ENCODE results near the gene RUVBL2.

RUVBL2 gene

GRCh38 chr19:48991873-48992580 lies 1.7 kb upstream of the RUVBL2 start:
- H3K27ac ChIP-seq = peak overlapping the region; percentile 91
- DNase-seq (ENCODE audit: low spot score) = peak; percentile 82
- ChIA-PET CTCF (interaction anchor here (0.5 to 1.9 kb wide), 4 partner anchors 12 to 452 kb away, joined by 3 to 11 read pairs (median 4); no protein-coding TSS in a partner anchor), POLR2A (ENCODE audit: low non-redundant PET) (interaction anchor here (1.0 to 1.1 kb wide), 2 partner anchors 14 to 26 kb away, joined by 3 read pairs; no protein-coding TSS in a partner anchor)
- no peak for TF ChIP-seq CTCF (conservative IDR thresholded peaks at IDR 0.05; ENCODE audit: low read depth)

GRCh38 chr19:48992581-48993174 lies 1.0 kb upstream of the RUVBL2 start:
- POLR2A ChIA-PET (ENCODE audit: low non-redundant PET) = interaction anchor here (0.5 to 1.5 kb wide), 5 partner anchors 12 to 120 kb away, joined by 3 to 9 read pairs (median 3); partner anchors contain the start of gene NTF4

GRCh38 chr19:48994035-48994386 lies 324 bp downstream of the RUVBL2 start:
- POLR2A ChIA-PET (ENCODE audit: low non-redundant PET) = interaction anchor here (0.6 to 1.5 kb wide), 4 partner anchors 14 to 70 kb away, joined by 3 to 9 read pairs (median 4); partner anchors contain the start of genes CGB7 and NTF4
- peak overlapping the region; percentile 91 for H3K27ac ChIP-seq
- no peak for TF ChIP-seq CTCF (conservative IDR thresholded peaks at IDR 0.05; ENCODE audit: low read depth)
- DNase-seq (ENCODE audit: low spot score) = no peak
- CTCF ChIA-PET = interaction anchor here (0.6 to 1.6 kb wide), 2 partner anchors 13 to 94 kb away, joined by 3 to 4 read pairs; no protein-coding TSS in a partner anchor

More at GRCh38 chr19:48992581-48993174, 1.0 kb upstream of the RUVBL2 start:
- TF ChIP-seq CTCF (conservative IDR thresholded peaks at IDR 0.05; ENCODE audit: low read depth) = no peak
- CTCF ChIA-PET = interaction anchor here (0.5 to 1.9 kb wide), 7 partner anchors 10 to 64 kb away, joined by 3 to 11 read pairs (median 4); no protein-coding TSS in a partner anchor
- peak overlapping the region; percentile 91 for H3K27ac ChIP-seq
- DNase-seq (ENCODE audit: low spot score) = no peak

GRCh38 chr19:48997972-48998371 lies 4.3 kb downstream of the RUVBL2 start:
- DNase-seq (ENCODE audit: low spot score) = no peak
- CTCF ChIA-PET = interaction anchor here (0.6 to 0.8 kb wide), 4 partner anchors 11 to 296 kb away, joined by 3 to 4 read pairs (median 3); no protein-coding TSS in a partner anchor
- peak overlapping the region; percentile 42 for H3K27ac ChIP-seq
- POLR2A ChIA-PET (ENCODE audit: low non-redundant PET) = no interaction called here
- TF ChIP-seq CTCF (conservative IDR thresholded peaks at IDR 0.05; ENCODE audit: low read depth) = 0 out of 2 replicates have a peak, but pooled peaks have one; percentile 38

- POLR2A ChIA-PET (ENCODE audit: low non-redundant PET) = interaction anchor here (0.6 kb wide), 1 partner anchor 637 kb away, joined by 3 read pairs; no protein-coding TSS in a partner anchor
These were observed 6.0 kb downstream of the RUVBL2 start for GRCh38 chr19:48999481-49000325.

More at GRCh38 chr19:48999481-49000325, 6.0 kb downstream of the RUVBL2 start:
- H3K27ac ChIP-seq = peak overlapping the region; percentile 42
- peak; percentile 65 for TF ChIP-seq CTCF (conservative IDR thresholded peaks at IDR 0.05; ENCODE audit: low read depth)
- no peak for DNase-seq (ENCODE audit: low spot score)
- CTCF ChIA-PET = interaction anchor here (0.5 to 1.7 kb wide), 6 partner anchors 8 to 234 kb away, joined by 3 to 10 read pairs (median 3); no protein-coding TSS in a partner anchor

Data from RWPE1 (cell line).